Thoracic aorta (tissue), 2 donors: ENCODE results near the gene IHH. TPM values are rescaled to one million over a fixed set of nuclear protein-coding genes. Genes with fewer than 3 reads are reported as not detected.

ENCODE experiments used
- ATAC-seq: fragments of 150-250 bp; one replicate; pipeline ENCODE4 v1.8.0; 2017; ENCODE audit warnings: low read depth; ENCODE audit not compliant: insufficient number of reproducible peaks, low FRiP score
- DNase-seq: peaks from one replicate; pipeline ENCODE4 v3.0.0-alpha.2; 2020; ENCODE audit warnings: low spot score
- H3K27ac ChIP-seq, 2 donors: fragments of 200-600 bp; sonication (generic); 1 replicate in 1 of 2; 2 replicates in 1 of 2; pipeline ENCODE4 v1.5.1; 2016; ENCODE audit warnings: mild to moderate bottlenecking in 2 of 2, moderate library complexity in 2 of 2
- H3K27me3 ChIP-seq: fragments of 200-600 bp; sonication (generic); replicated peaks from 2 replicates; pipeline ENCODE4 v1.6.0; 2016; ENCODE audit warnings: mild to moderate bottlenecking; ENCODE audit not compliant: insufficient read depth
- H3K36me3 ChIP-seq: fragments of 200-600 bp; sonication (generic); one replicate; pipeline ENCODE4 v1.5.1; 2016
- H3K4me1 ChIP-seq, 2 donors: fragments of 200-600 bp; sonication (generic); 1 replicate in 1 of 2; 2 replicates in 1 of 2; pipeline versions ENCODE4 v1.5.1 to v1.6.0; 2016; ENCODE audit warnings: low read depth in 2 of 2, mild to moderate bottlenecking in 1 of 2; ENCODE audit not compliant: control insufficient read depth in 1 of 2
- H3K4me3 ChIP-seq: fragments of 200-600 bp; sonication (generic); 2 replicates; pipeline ENCODE4 v1.5.1; 2016; ENCODE audit warnings: mild to moderate bottlenecking
- H3K9me3 ChIP-seq: fragments of 200-600 bp; sonication (generic); 2 replicates; pipeline ENCODE4 v1.5.1; 2016
- total RNA-seq, 2 donors: library from RNA; depleted of rRNA; stranded (reverse); fragments of >200 nt; gene quantifications; one replicate each; pipeline versions ENCODE4 v1.1.0 to v1.2.3, GENCODE V29; 2016
- TF ChIP-seq, protein P1 (sequence below): fragments of 200-600 bp; sonication (generic); IDR thresholded peaks from one replicate; pipeline ENCODE4 v1.5.1; 2019; ENCODE audit warnings: antibody characterized with exemption

IHH gene
- total RNA-seq, 2 donors from 2014 or later: 1.6 TPM; not detected in 1

GRCh38 chr2:219027511-219028055 lies 33.1 kb downstream of the IHH start:
- no peak overlapping the region for H3K4me3 ChIP-seq
- no peaks in the 10 kb centered on the region for H3K9me3 ChIP-seq
- no peaks in the 10 kb centered on the region for H3K4me1 ChIP-seq
- no peaks in the 10 kb centered on the region for H3K27me3 ChIP-seq
- no peaks in the 10 kb centered on the region for H3K36me3 ChIP-seq
- DNase-seq: no peak
- no peak overlapping the region for H3K27ac ChIP-seq
- TF ChIP-seq, protein P1, sequence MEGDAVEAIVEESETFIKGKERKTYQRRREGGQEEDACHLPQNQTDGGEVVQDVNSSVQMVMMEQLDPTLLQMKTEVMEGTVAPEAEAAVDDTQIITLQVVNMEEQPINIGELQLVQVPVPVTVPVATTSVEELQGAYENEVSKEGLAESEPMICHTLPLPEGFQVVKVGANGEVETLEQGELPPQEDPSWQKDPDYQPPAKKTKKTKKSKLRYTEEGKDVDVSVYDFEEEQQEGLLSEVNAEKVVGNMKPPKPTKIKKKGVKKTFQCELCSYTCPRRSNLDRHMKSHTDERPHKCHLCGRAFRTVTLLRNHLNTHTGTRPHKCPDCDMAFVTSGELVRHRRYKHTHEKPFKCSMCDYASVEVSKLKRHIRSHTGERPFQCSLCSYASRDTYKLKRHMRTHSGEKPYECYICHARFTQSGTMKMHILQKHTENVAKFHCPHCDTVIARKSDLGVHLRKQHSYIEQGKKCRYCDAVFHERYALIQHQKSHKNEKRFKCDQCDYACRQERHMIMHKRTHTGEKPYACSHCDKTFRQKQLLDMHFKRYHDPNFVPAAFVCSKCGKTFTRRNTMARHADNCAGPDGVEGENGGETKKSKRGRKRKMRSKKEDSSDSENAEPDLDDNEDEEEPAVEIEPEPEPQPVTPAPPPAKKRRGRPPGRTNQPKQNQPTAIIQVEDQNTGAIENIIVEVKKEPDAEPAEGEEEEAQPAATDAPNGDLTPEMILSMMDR: no peak
- no peak for ATAC-seq

DNA sequence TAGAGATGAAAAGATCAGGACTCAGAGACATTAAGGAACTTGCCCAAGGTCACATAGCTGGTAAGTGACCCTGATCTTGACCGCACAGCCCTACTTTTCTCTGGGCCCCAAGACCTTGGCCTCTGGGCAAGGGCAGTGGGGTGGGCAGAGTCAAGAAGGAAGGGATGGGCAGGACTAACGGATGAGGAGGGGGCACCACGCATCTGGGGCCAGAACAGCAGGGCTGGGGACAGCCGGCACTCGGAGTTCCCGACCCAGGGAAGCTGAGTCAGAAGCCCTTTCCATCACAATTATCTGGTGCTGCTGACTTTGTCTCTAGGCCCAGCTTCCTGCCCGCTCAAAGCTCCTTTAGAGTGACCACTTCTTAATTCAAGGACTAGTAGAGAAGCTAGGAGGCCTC lies 33.8 kb downstream of the IHH start:
- TF ChIP-seq, protein P1: no peak
- H3K9me3 ChIP-seq: no peaks in the 10 kb centered on the region
- no peaks in the 10 kb centered on the region for H3K27me3 ChIP-seq
- no peak overlapping the region for H3K27ac ChIP-seq
- H3K4me1 ChIP-seq: no peaks in the 10 kb centered on the region
- DNase-seq (no peak), ATAC-seq (no peak)
- no peak overlapping the region for H3K4me3 ChIP-seq
- no peaks in the 10 kb centered on the region for H3K36me3 ChIP-seq

DNA sequence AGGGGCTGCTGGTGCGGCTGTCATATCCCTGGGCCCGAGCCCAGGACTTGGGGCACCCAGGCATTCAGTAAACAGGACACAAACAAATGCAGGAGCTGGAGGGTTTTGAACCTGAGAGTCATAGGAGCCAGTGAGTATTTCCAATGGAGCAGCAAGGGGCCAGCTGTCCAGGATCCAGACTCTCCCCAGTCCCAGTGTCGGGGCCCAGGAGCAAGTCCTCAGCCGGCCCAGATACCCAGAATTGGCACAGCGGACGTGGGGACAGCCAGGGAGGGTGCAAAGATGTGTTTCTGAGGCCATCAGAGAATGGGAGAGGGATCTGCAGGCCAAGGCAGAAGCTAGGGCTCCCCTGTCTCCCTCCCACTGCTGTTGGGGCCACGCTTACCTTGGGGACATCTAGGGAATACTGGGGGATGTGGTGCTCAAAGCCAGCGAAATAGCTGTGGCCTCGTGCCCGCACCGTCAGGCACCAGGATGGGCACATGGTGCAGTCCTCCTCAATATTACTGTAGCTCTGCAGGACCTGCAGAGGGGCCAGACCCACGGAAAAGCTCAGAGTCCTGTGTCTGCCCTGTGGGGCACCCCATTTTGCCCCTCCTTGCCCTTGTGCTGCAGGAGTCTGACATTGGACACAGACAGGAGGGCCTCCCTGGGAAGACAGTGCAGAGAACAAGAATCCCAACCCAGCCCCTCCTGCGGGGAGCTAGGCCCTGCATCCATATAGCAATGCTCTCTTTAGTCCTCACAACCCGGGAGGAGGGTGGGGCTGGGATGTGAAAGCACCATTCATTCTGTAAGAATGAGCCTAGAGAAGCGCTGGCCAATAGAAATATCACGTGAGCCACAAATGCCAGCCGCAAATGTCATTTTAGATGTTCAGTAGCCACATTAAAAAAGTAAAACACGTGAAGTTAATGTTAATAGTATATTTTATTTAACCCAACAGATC lies 34.8 kb downstream of the IHH start:
- H3K9me3 ChIP-seq: no peaks in the 10 kb centered on the region
- ATAC-seq: no peak

GRCh38 chr2:219024059-219024458 lies 36.7 kb downstream of the IHH start:
- Histone ChIP-seq H3K4me1 (peaks cover 0 to 6% of the 10 kb centered on the region in 2 donors), H3K9me3 (no peaks in the 10 kb centered on the region), H3K4me3 (no peak overlapping the region), H3K27ac (no peak overlapping the region), H3K27me3 (no peaks in the 10 kb centered on the region), H3K36me3 (no peaks in the 10 kb centered on the region)
- no peak for DNase-seq
- no peak for ATAC-seq
- TF ChIP-seq, protein P1: no peak

More for the DNA sequence above, 34.8 kb downstream of the IHH start:
- Histone ChIP-seq H3K4me3 (no peak overlapping the region), H3K36me3 (no peaks in the 10 kb centered on the region), H3K4me1 (peaks cover 0 to under 1% of the 10 kb centered on the region in 2 donors), H3K27ac (no peak overlapping the region), H3K27me3 (no peaks in the 10 kb centered on the region)
- TF ChIP-seq, protein P1: no peak
- no peak for DNase-seq

DNA sequence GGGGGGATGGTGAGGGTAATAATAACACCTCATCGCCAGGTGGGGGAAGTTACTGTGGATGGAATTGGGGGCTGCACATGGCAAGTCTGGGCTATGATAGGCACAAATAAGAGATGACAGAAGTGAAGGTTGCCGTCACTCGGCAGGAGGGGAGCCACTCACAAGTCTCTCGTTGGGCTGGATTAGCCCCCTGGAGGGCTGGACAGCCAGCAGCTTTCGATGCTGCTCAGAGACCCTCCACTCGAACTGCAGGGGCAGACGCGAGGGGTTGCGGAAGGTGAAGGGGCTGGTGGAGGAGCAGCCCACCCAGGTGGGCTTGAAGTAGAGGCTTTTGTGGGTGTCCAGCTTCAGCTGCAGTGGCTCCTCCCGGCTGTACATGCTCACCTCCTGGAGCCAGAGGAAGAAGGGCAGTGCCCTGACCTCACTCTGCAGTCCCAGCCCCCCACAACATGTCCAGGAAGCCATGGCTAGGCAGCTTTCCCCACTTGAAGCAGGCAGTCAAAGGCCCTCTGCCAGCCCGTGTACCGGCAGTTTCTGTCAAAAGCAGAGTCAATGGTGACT lies 37.6 kb downstream of the IHH start:
- no peaks in the 10 kb centered on the region for H3K36me3 ChIP-seq
- no peaks in the 10 kb centered on the region for H3K9me3 ChIP-seq
- H3K4me3 ChIP-seq: no peak overlapping the region
- DNase-seq (no peak), ATAC-seq (no peak)
- H3K27ac ChIP-seq: no peak overlapping the region
- TF ChIP-seq, protein P1: no peak
- H3K4me1 ChIP-seq: peaks cover 3 to 16% of the 10 kb centered on the region in 2 donors
- H3K27me3 ChIP-seq: no peaks in the 10 kb centered on the region
